Measurements from ENCODE around the gene GALNT7.

Gene GALNT7

GRCh38 chr4:173371292-173372192 is 202.9 kb downstream of the GALNT7 start (continued):
- TF ChIP-seq PRDM2 (tag by site-specific recombination; IDR thresholded peaks at IDR 0.05; ENCODE audit: borderline replicate concordance) (no peak), ZNF623 (tag by site-specific recombination; IDR thresholded peaks at IDR 0.05) (no peak), ZNF530 (tag by site-specific recombination; IDR thresholded peaks at IDR 0.05; ENCODE audit: low read depth) (no peak), ZNF600 (tag by site-specific recombination; IDR thresholded peaks at IDR 0.05) (peak; percentile 90), ZNF366 (tag by site-specific recombination; conservative IDR thresholded peaks at IDR 0.05) (peak; percentile 73), ZNF221 (tag by site-specific recombination; IDR thresholded peaks at IDR 0.05; ENCODE audit: borderline replicate concordance) (no peak), ZNF335 (tag by site-specific recombination; conservative IDR thresholded peaks at IDR 0.05) (peak; percentile 61), FEZF1 (tag by site-specific recombination; IDR thresholded peaks at IDR 0.05) (peak; percentile 86), ZNF610 (tag by site-specific recombination; IDR thresholded peaks at IDR 0.05; ENCODE audit: borderline replicate concordance) (no peak), ZNF16 (tag by site-specific recombination; IDR thresholded peaks at IDR 0.05; ENCODE audit: low read depth) (no peak), ZNF626 (tag by site-specific recombination; IDR thresholded peaks at IDR 0.05) (no peak), ZNF677 (tag by site-specific recombination; IDR thresholded peaks at IDR 0.05) (peak; percentile 97), ZNF341 (tag by site-specific recombination; IDR thresholded peaks at IDR 0.05; ENCODE audit: low read depth) (0 out of 2 replicates have a peak, but pooled peaks have one; percentile 21), ZNF692 (tag by site-specific recombination; IDR thresholded peaks at IDR 0.05) (peak; percentile 20; the same call in 1 of the 2 replicates), IKZF3 (tag by site-specific recombination; IDR thresholded peaks at IDR 0.05) (0 out of 2 replicates have a peak, but pooled peaks have one; percentile 30), ZSCAN18 (tag by site-specific recombination; IDR thresholded peaks at IDR 0.05) (no peak), ZBTB20 (tag by site-specific recombination; IDR thresholded peaks at IDR 0.05) (peak; percentile 85), ZNF398 (tag by site-specific recombination; IDR thresholded peaks at IDR 0.05) (no peak), ZNF394 (tag by site-specific recombination; IDR thresholded peaks at IDR 0.05; ENCODE audit: borderline replicate concordance) (peak; percentile 92; the same call in 1 of the 2 replicates), ZNF473 (tag by site-specific recombination; IDR thresholded peaks at IDR 0.05) (no peak), ZSCAN4 (tag by site-specific recombination; IDR thresholded peaks at IDR 0.05) (no peak), ZSCAN5A (tag by site-specific recombination; IDR thresholded peaks at IDR 0.05) (no peak), KLF1 (tag by site-specific recombination; IDR thresholded peaks at IDR 0.05) (no peak), ZNF785 (tag by site-specific recombination; IDR thresholded peaks at IDR 0.05) (no peak), ZNF501 (tag by site-specific recombination; IDR thresholded peaks at IDR 0.05) (peak; percentile 64; the same call in 1 of the 2 replicates)
